PC-3 (cell line): ENCODE measurements around the gene LIN7A. TPM values are rescaled to one million over a fixed set of nuclear protein-coding genes. Genes with fewer than 3 reads are reported as not detected.

Experiments
- ATAC-seq: fragments of 200-7000 bp; cut with Tn5 transposase; 2 replicates; pipeline ENCODE4 v1.9.1; 2020; ENCODE audit warnings: mild to moderate bottlenecking, moderate library complexity
- BruUV-seq: library from RNA; stranded (reverse); fragments of 400-500 nt; replicated peaks from 2 replicates; lab custom pipeline; 2021; lab: Mats Ljungman, UMichigan
- CTCF ChIA-PET: fragments of 300-600 bp; sonication (Branson Sonifier 250); formaldehyde crosslinking; loops from one replicate; lab custom pipeline; 2022; ENCODE audit warnings: antibody characterized with exemption; lab: Charles Lee
- POLR2A ChIA-PET: fragments of 300-600 bp; sonication (Branson Sonifier 250); formaldehyde crosslinking; loops from one replicate; lab custom pipeline; 2022; ENCODE audit warnings: antibody characterized with exemption; ENCODE audit not compliant: unreplicated experiment; lab: Charles Lee
- DNase-seq: peaks from one replicate; pipeline ENCODE4 v3.0.0-alpha.2; 2015
- H2AFZ ChIP-seq: fragments of 300-600 bp; sonication (generic); 2 replicates; pipeline ENCODE4 v1.6.0; 2016; ENCODE audit warnings: antibody characterized with exemption, low read length
- H3F3A ChIP-seq: fragments of 300-600 bp; sonication (generic); one replicate; pipeline ENCODE4 v1.6.0; 2017; ENCODE audit warnings: antibody characterized with exemption, low read length, control low read depth, mild to moderate bottlenecking; ENCODE audit not compliant: unreplicated experiment
- H3K27ac ChIP-seq: fragments of 300-600 bp; sonication (generic); 2 replicates; pipeline ENCODE4 v1.5.1; 2016; ENCODE audit warnings: mild to moderate bottlenecking, low read length
- H3K27me3 ChIP-seq: fragments of 300-600 bp; sonication (generic); 2 replicates; pipeline ENCODE4 v1.6.1; 2016; ENCODE audit warnings: low read length, mixed read lengths
- H3K36me3 ChIP-seq: fragments of 300-600 bp; sonication (generic); 2 replicates; pipeline ENCODE4 v1.6.1; 2016; ENCODE audit warnings: low read depth, mixed run types, low read length, mixed read lengths
- H3K4me1 ChIP-seq: fragments of 300-600 bp; sonication (generic); 2 replicates; pipeline ENCODE4 v1.5.1; 2016; ENCODE audit warnings: low read length; ENCODE audit not compliant: insufficient read depth
- H3K4me2 ChIP-seq: fragments of 300-600 bp; sonication (generic); 2 replicates; pipeline ENCODE4 v1.6.0; 2016; ENCODE audit warnings: low read length
- H3K4me3 ChIP-seq: fragments of 300-600 bp; sonication (generic); 2 replicates; pipeline ENCODE4 v1.5.1; 2016; ENCODE audit warnings: mild to moderate bottlenecking, low read length, mixed read lengths
- H3K79me2 ChIP-seq: fragments of 300-600 bp; sonication (generic); 2 replicates; pipeline ENCODE4 v1.6.1; 2017; ENCODE audit warnings: low read length, mixed read lengths
- H3K9ac ChIP-seq: fragments of 300-600 bp; sonication (generic); 2 replicates; pipeline ENCODE4 v1.6.0; 2016; ENCODE audit warnings: mild to moderate bottlenecking, low read length
- H3K9me2 ChIP-seq: fragments of 300-600 bp; sonication (generic); replicated peaks from 2 replicates; pipeline ENCODE4 v1.6.1; 2016; ENCODE audit warnings: mixed run types, low read length, mixed read lengths
- H3K9me3 ChIP-seq: fragments of 300-600 bp; sonication (generic); 2 replicates; pipeline ENCODE4 v1.6.1; 2016; ENCODE audit warnings: low read length, mixed read lengths
- H4K20me1 ChIP-seq: fragments of 300-600 bp; sonication (generic); 2 replicates; pipeline ENCODE4 v1.6.1; 2016; ENCODE audit warnings: low read length, mixed read lengths
- CTCF ChIP-seq: fragments of 300-600 bp; sonication (generic); conservative IDR thresholded peaks from 2 replicates; pipeline ENCODE4 v1.5.1; 2017; ENCODE audit warnings: antibody characterized with exemption, low read depth, mild to moderate bottlenecking, low read length
- EZH2 ChIP-seq: fragments of 300-600 bp; sonication (generic); IDR thresholded peaks from one replicate; pipeline ENCODE4 v1.6.1; 2017; ENCODE audit warnings: antibody characterized with exemption, mild to moderate bottlenecking, low read length; ENCODE audit not compliant: unreplicated experiment
- EZH2phosphoT487 ChIP-seq: fragments of 300-600 bp; sonication (generic); IDR thresholded peaks from 2 replicates; pipeline ENCODE4 v1.6.1; 2018; ENCODE audit warnings: mild to moderate bottlenecking, antibody characterized with exemption, low read length, borderline replicate concordance
- intact Hi-C: fragments of 100-400 bp; cut with micrococcal nuclease; formaldehyde crosslinking; loops from 2 replicates; pipeline ENCODE4 v1.9.0; 2023
- total RNA-seq: library from RNA; depleted of rRNA; stranded (reverse); fragments of >200 nt; gene quantifications from 2 replicates; pipeline ENCODE4 v1.2.3, GENCODE V29; 2014

Gene LIN7A
- total RNA-seq, 1 experiment from 2014 or later, result not detected

DNA sequence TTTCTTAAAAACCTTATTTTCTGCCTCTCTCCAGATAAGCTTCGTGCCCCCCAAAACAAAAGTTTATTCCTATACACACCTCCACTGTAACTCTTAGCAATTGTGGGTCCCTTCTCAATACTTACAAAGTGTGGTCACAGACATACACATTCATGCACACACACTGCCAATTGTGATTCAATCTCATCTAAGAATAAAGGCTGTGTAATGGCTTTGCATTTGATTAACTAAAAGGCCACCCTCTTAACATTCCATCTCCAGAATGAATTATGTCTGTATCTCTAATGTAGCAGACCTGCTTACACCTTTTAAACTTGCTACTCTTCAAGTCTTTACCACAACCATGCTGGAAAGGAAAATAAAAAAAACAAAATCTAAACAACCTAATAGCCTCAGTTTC, 171.5 kb downstream of the LIN7A start:
- TF ChIP-seq EZH2, result no peak
- no peak for TF ChIP-seq EZH2phosphoT487
- TF ChIP-seq CTCF, result no peak
- Histone ChIP-seq H3K27me3 (peaks cover 13% of the 10 kb centered on the region), H3F3A (no peaks in the 10 kb centered on the region), H3K9ac (no peak overlapping the region), H3K79me2 (no peaks in the 10 kb centered on the region), H3K36me3 (no peaks in the 10 kb centered on the region), H4K20me1 (no peaks in the 10 kb centered on the region), H3K9me2 (no peaks in the 10 kb centered on the region), H3K27ac (no peak overlapping the region), H3K4me3 (no peak overlapping the region), H3K9me3 (no peaks in the 10 kb centered on the region), H3K4me2 (no peak overlapping the region), H3K4me1 (no peaks in the 10 kb centered on the region), H2AFZ (no peak overlapping the region)
- ATAC-seq, result no peak
- no peak for DNase-seq
- CTCF ChIA-PET, result no interaction called here
- POLR2A ChIA-PET, result interaction anchor here (0.6 kb wide), 1 partner anchor 15 kb away, joined by 3 read pairs; no protein-coding TSS in a partner anchor
- intact Hi-C loops, result no loop called here
- no TSS peak for BruUV-seq

GRCh38 chr12:80763874-80764273, 173.9 kb downstream of the LIN7A start:
- H3K9ac ChIP-seq, result no peak overlapping the region

More at GRCh38 chr12:80763874-80764273, 173.9 kb downstream of the LIN7A start:
- no peaks in the 10 kb centered on the region for H3F3A ChIP-seq
- H4K20me1 ChIP-seq, result no peaks in the 10 kb centered on the region
- peaks cover 28% of the 10 kb centered on the region for H3K27me3 ChIP-seq
- intact Hi-C loops, result loop anchor here (1.0 to 2.0 kb wide), 4 partner anchors 166 to 571 kb away; no protein-coding TSS in a partner anchor
- BruUV-seq, result no TSS peak
- ATAC-seq, result no peak
- no peaks in the 10 kb centered on the region for H3K36me3 ChIP-seq
- TF ChIP-seq EZH2phosphoT487 (no peak), CTCF (peak; percentile 78), EZH2 (no peak)
- DNase-seq, result peak; percentile 60
- H3K4me3 ChIP-seq, result no peak overlapping the region
- no peaks in the 10 kb centered on the region for H3K9me2 ChIP-seq
- H3K79me2 ChIP-seq, result no peaks in the 10 kb centered on the region
- H3K4me2 ChIP-seq, result no peak overlapping the region
- POLR2A ChIA-PET, result no interaction called here
- H2AFZ ChIP-seq, result no peak overlapping the region
- no peak overlapping the region for H3K27ac ChIP-seq
- no peaks in the 10 kb centered on the region for H3K9me3 ChIP-seq
- no peaks in the 10 kb centered on the region for H3K4me1 ChIP-seq
- CTCF ChIA-PET, result no interaction called here
